Fibroblast of pulmonary artery (primary cell): Measurements from ENCODE around the gene ADGRF1.

Experiments
- DNase-seq: peaks from one replicate; pipeline ENCODE4 v3.0.0-alpha.2; 2010; ENCODE audit warnings: low read depth
- H3K4me3 ChIP-seq: replicated peaks from 2 replicates; pipeline ENCODE4 v1.5.1; 2011; ENCODE audit warnings: low read depth, mild to moderate bottlenecking, control low read depth, low read length, moderate library complexity
- TF ChIP-seq, protein P1 (sequence below): IDR thresholded peaks from 2 replicates; pipeline ENCODE4 v1.5.1; 2011; ENCODE audit warnings: mild to moderate bottlenecking, control low read depth, low read length, inconsistent platforms; ENCODE audit errors: missing control alignments

Gene ADGRF1

DNA sequence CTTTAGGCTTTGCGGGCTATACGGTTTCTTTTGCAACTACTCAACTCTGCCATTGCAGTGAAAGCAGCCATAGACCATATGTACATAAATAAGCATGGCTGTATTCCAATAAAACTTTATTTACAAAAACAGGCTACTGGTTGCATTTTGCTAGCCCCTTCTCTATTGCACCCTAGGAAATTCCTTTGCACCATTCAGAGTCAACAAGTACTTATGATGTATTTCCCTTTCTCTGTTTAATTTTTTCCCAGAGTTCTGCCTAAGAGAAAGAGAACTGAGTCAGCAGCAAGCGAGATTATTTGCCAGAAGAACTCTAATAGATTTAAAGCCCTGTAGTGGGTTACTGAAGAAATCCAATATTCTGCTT is 33.8 kb downstream of the ADGRF1 start:
- DNase-seq = no peak
- no peak overlapping the region for H3K4me3 ChIP-seq
- TF ChIP-seq, protein P1, sequence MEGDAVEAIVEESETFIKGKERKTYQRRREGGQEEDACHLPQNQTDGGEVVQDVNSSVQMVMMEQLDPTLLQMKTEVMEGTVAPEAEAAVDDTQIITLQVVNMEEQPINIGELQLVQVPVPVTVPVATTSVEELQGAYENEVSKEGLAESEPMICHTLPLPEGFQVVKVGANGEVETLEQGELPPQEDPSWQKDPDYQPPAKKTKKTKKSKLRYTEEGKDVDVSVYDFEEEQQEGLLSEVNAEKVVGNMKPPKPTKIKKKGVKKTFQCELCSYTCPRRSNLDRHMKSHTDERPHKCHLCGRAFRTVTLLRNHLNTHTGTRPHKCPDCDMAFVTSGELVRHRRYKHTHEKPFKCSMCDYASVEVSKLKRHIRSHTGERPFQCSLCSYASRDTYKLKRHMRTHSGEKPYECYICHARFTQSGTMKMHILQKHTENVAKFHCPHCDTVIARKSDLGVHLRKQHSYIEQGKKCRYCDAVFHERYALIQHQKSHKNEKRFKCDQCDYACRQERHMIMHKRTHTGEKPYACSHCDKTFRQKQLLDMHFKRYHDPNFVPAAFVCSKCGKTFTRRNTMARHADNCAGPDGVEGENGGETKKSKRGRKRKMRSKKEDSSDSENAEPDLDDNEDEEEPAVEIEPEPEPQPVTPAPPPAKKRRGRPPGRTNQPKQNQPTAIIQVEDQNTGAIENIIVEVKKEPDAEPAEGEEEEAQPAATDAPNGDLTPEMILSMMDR = no peak

DNA sequence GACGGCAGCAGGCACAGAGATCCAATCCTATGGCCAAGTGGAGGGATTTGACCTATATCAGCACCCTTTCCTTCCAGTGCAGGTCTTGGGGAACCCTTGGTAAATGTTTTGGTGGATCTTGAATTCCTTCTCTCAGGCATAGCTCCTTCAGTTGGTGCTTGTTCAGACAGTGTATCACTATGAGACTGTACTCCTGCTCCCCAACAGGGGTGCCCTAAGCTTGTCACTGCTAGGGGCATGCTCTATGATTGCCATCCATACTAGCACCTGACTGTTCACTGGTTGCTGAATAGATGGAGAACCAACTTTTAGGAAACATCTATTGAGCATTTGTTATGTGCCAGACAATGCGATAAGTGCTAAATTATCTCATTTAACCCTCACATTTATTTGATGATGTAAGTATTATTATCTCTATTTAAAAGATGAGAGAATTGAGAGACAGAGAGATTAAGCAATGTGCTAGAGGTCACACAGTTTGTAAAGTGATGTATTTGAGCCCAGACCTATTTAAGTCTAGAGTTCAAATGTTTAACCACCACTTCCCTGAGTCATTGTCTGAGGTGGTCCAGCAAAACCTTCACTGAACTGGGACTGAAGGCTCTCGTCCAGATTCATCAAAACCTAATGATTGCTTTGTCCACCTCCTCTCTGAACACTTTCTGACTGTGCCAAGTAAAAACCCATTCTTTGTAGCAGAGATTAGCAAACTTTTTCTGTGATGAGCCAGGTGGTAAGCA is 34.3 kb downstream of the ADGRF1 start:
- H3K4me3 ChIP-seq = no peak overlapping the region
- TF ChIP-seq, protein P1 = no peak
- no peak for DNase-seq

DNA sequence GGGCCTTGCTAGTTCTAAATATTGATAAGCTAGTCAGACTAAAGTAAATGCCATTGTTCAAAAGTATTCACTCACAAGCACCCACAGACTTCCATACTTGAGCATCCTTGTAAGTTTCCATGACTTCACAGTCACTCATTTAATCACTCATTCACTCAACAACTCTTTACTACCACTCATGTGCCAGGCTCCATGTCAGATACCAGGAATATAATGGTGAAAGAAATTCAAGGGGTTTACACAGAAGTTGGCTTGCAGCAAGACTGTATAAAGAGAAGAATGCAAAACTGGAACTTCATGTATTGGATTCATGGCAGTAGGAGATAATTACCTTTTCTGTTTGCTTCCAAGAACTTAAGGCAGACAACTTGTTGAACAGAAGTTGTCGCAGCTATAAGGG is 36.6 kb downstream of the ADGRF1 start:
- DNase-seq = no peak
- no peak overlapping the region for H3K4me3 ChIP-seq
- TF ChIP-seq, protein P1 = no peak

GRCh38 chr6:47004463-47004862 is 37.7 kb downstream of the ADGRF1 start:
- H3K4me3 ChIP-seq = no peak overlapping the region
- TF ChIP-seq, protein P1 = no peak
- DNase-seq = no peak

DNA sequence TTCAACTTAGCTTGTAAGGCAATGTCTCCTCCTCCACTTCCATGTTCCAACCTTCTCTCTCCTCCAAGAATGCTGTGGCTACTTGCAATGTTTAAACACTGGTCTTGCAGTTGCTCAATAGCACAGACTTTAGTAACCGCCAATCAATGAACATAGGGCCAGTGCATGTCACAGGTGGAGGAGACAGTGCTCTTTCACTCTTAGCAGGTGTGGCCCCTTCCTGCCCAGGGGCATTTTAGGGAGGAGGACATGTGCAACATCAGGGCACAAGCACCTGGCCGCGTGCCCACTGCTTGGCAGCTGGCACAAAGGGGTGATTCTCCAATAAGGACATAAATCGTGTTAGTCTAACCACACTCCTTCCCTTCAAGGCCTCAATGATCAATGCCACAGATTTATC is 41.3 kb downstream of the ADGRF1 start:
- TF ChIP-seq, protein P1 = no peak
- no peak for DNase-seq
- H3K4me3 ChIP-seq = no peak overlapping the region

- TF ChIP-seq, protein P1 = no peak
- DNase-seq = no peak
- H3K4me3 ChIP-seq = no peak overlapping the region
Observed at GRCh38 chr6:46998436-46999017, 43.6 kb downstream of the ADGRF1 start.

DNA sequence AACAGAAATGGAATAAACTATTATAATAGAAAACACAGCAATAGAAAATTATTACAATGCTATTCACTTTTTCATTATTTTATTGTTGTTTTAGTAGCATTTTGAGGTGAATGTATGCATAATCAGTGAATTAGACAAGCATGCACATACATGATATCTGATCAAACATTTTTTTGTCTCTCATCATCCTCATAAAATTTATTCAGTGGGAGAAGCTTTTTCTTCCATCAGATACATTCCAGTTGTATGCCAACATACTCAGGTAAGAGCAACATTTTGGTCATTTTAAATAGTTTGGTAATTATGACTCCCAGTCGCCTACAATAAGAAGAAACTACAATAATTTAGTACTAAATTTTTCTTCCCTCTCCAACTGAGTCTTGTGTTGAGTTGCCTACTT is 44.5 kb downstream of the ADGRF1 start:
- DNase-seq = no peak

More for the DNA sequence above, 44.5 kb downstream of the ADGRF1 start:
- TF ChIP-seq, protein P1 = no peak
- H3K4me3 ChIP-seq = no peak overlapping the region
